GM18861 (cell line): Measurements from ENCODE around the gene ZBTB7C.

Experiments used
- ATAC-seq: cut with Tn5 transposase; IDR thresholded peaks from one replicate; pipeline ENCODE4 v1.9.1; 2021; ENCODE audit not compliant: unreplicated experiment

Gene ZBTB7C

GRCh38 chr18:48391868-48392267 lies 17.3 kb downstream of the ZBTB7C start:
- ATAC-seq, result no peak

- ATAC-seq, result no peak
Measured at GRCh38 chr18:48390641-48391040, 18.5 kb downstream of the ZBTB7C start.

GRCh38 chr18:48388478-48388877 lies 20.7 kb downstream of the ZBTB7C start:
- ATAC-seq, result no peak

GRCh38 chr18:48387300-48387699 lies 21.9 kb downstream of the ZBTB7C start:
- no peak for ATAC-seq

- ATAC-seq, result no peak
Measured at GRCh38 chr18:48385596-48385995, 23.6 kb downstream of the ZBTB7C start.

GRCh38 chr18:48376934-48377333 lies 32.2 kb downstream of the ZBTB7C start:
- no peak for ATAC-seq

- no peak for ATAC-seq
Measured at GRCh38 chr18:48376406-48376805, 32.8 kb downstream of the ZBTB7C start.

- ATAC-seq, result no peak
Measured at GRCh38 chr18:48375150-48375800, 33.9 kb downstream of the ZBTB7C start.

GRCh38 chr18:48374423-48375149 lies 34.6 kb downstream of the ZBTB7C start:
- no peak for ATAC-seq

GRCh38 chr18:48371854-48372602 lies 37.2 kb downstream of the ZBTB7C start:
- no peak for ATAC-seq

GRCh38 chr18:48367557-48367956 lies 41.6 kb downstream of the ZBTB7C start:
- ATAC-seq, result no peak

GRCh38 chr18:48365965-48366364 lies 43.2 kb downstream of the ZBTB7C start:
- no peak for ATAC-seq

GRCh38 chr18:48364146-48364545 lies 45.0 kb downstream of the ZBTB7C start:
- ATAC-seq, result no peak

- ATAC-seq, result no peak
Measured at GRCh38 chr18:48363175-48363574, 46.0 kb downstream of the ZBTB7C start.

- ATAC-seq, result no peak
Measured at GRCh38 chr18:48361801-48362200, 47.4 kb downstream of the ZBTB7C start.

GRCh38 chr18:48360376-48361021 lies 48.7 kb downstream of the ZBTB7C start:
- ATAC-seq, result no peak

- ATAC-seq, result no peak
Measured at GRCh38 chr18:48359626-48360025, 49.6 kb downstream of the ZBTB7C start.

- no peak for ATAC-seq
Measured at GRCh38 chr18:48358868-48359267, 50.3 kb downstream of the ZBTB7C start.

GRCh38 chr18:48356909-48357631 lies 52.1 kb downstream of the ZBTB7C start:
- ATAC-seq, result no peak

- no peak for ATAC-seq
Measured at GRCh38 chr18:48356151-48356745, 52.9 kb downstream of the ZBTB7C start.
